Mucosa of descending colon (tissue), 3 donors: ENCODE data around the gene SPPL2C. TPM values are rescaled to one million over a fixed set of nuclear protein-coding genes. Genes with fewer than 3 reads are reported as not detected.

Source experiments
- ATAC-seq: fragments of 200-7000 bp; cut with Tn5 transposase; one replicate; pipeline ENCODE4 v1.9.1; 2020; ENCODE audit warnings: mild to moderate bottlenecking, moderate library complexity
- DNase-seq, 3 donors: peaks; one replicate each; pipeline ENCODE4 v3.0.0-alpha.2; 2020
- H3K36me3 ChIP-seq: fragments of 200-600 bp; one replicate; pipeline ENCODE4 v1.8.0; 2021; ENCODE audit warnings: low read depth, mild to moderate bottlenecking
- H3K4me1 ChIP-seq: fragments of 200-600 bp; one replicate; pipeline ENCODE4 v1.8.0; 2021; ENCODE audit warnings: low read depth, mild to moderate bottlenecking
- H3K4me3 ChIP-seq: fragments of 200-600 bp; one replicate; pipeline ENCODE4 v1.8.0; 2021; ENCODE audit warnings: mild to moderate bottlenecking
- H3K9me3 ChIP-seq: fragments of 200-600 bp; one replicate; pipeline ENCODE4 v1.8.0; 2021; ENCODE audit warnings: mild to moderate bottlenecking
- CTCF ChIP-seq: fragments of 200-600 bp; IDR thresholded peaks from one replicate; pipeline ENCODE4 v1.8.0; 2022; ENCODE audit warnings: antibody characterized with exemption, mild to moderate bottlenecking
- intact Hi-C, 2 donors: fragments of 100-400 bp; cut with DNase I in 1 of 2; cut with micrococcal nuclease in 1 of 2; formaldehyde crosslinking; loops; one replicate each; pipeline versions ENCODE4 v1.11.0 to v1.11.1; 2022; cut with DNase I, micrococcal nuclease
- total RNA-seq, 3 donors: library from RNA; stranded (reverse); fragmentation: NEBNext Ultra II Directional in 2 of 3; extraction: Animal tissue kit (Norgen Biotek cat#: 25700) in 2 of 3; gene quantifications; one replicate each; pipeline versions ENCODE4 v1.2.1 to v1.2.4, GENCODE V29; 2021 to 2023
- donor health status: DM: no; HTN: no; CAD: no; lungs with moderate emphysema.
- donor health status: DM: no; HTN: no; CAD: no.
- donor health status: DM: no; HTN: yes; CAD: no.

SPPL2C gene
- total RNA-seq, 3 donors from 2014 or later = not detected

DNA sequence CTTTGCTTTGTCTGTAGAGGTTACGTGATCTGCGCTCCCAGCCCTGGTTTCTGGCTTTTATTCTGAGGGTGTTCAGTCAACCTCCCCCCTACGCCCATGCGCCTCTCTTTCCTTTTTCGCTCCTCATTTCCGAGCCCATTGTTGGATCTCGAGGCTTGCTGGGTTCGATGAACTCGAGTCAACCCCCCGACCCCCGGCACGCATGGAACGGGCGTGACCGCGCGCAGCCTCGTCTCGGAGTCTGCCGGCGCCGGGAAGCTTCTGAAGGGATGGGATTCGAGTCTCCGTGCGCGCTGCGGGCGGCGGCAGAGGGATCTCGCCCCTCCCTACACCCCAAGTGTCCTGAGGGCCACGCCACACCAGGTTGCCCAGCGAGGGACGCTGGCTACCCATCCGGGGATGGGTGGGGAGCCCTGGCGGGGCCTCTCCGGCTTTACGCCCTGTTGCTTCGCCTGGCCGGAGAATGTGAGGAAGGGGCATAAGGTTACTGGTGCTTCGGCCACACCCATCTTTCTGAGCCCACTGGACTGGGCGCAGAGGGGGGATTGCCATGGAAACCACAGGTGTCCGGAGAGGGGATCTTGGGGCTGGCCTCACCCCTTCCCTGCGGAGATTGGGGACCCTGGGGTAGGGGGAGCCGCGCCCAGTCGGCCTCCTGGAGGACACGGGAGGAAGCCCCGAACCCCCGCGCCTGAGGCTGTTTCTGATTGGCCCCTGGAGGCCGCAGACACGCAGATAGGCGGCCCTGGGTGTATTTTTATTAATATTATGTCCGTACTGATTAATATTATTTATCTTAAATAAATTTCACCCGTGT lies 51.5 kb downstream of the SPPL2C start:
- no peak overlapping the region for H3K4me3 ChIP-seq
- H3K4me1 ChIP-seq = peaks cover 15% of the 10 kb centered on the region
- ATAC-seq = no peak
- no peaks in the 10 kb centered on the region for H3K9me3 ChIP-seq
- no peaks in the 10 kb centered on the region for H3K36me3 ChIP-seq
- DNase-seq = no peak
- TF ChIP-seq CTCF = no peak
- intact Hi-C loops = no loop called here

Other genes starting within 250 kb of the SPPL2C start
- not detected for gene CRHR1, start 60.6 kb upstream of the SPPL2C start, total RNA-seq
- 10 to 100 TPM in 1 of 3 donors, 1 to 10 TPM in 1, under 1 TPM in 1; 0.72 to 61.5 (median 1.4) TPM for gene MAPT, start 49.7 kb downstream of the SPPL2C start, total RNA-seq
- gene STH, start 154.4 kb downstream of the SPPL2C start, total RNA-seq = not detected